Ishikawa (cell line): ENCODE data around the gene WDR86.

Experiments used
- CEBPB ChIP-seq: IDR thresholded peaks from 2 replicates; pipeline ENCODE4 v1.6.1; 2012
- EP300 ChIP-seq: IDR thresholded peaks from 2 replicates; pipeline ENCODE4 v1.6.1; 2012; ENCODE audit warnings: borderline replicate concordance
- FOXM1 ChIP-seq: IDR thresholded peaks from 2 replicates; pipeline ENCODE4 v1.6.1; 2012; ENCODE audit warnings: low read depth, borderline replicate concordance
- RAD21 ChIP-seq: IDR thresholded peaks from 2 replicates; pipeline ENCODE4 v1.6.1; 2012; ENCODE audit warnings: low read depth
- TAF1 ChIP-seq: IDR thresholded peaks from 2 replicates; pipeline ENCODE4 v1.6.1; 2012; ENCODE audit warnings: low read depth, mild to moderate bottlenecking
- TEAD4 ChIP-seq: IDR thresholded peaks from 2 replicates; pipeline ENCODE4 v1.6.1; 2012
- ZBTB7A ChIP-seq: IDR thresholded peaks from 2 replicates; pipeline ENCODE4 v1.6.1; 2012; ENCODE audit warnings: low read depth
- TF ChIP-seq, protein P1 (sequence below): IDR thresholded peaks from 2 replicates; pipeline ENCODE4 v1.6.1; 2012; ENCODE audit warnings: low read depth, mild to moderate bottlenecking
- TF ChIP-seq, protein P2 (sequence below): IDR thresholded peaks from 2 replicates; pipeline ENCODE4 v1.6.1; 2012

DNA sequence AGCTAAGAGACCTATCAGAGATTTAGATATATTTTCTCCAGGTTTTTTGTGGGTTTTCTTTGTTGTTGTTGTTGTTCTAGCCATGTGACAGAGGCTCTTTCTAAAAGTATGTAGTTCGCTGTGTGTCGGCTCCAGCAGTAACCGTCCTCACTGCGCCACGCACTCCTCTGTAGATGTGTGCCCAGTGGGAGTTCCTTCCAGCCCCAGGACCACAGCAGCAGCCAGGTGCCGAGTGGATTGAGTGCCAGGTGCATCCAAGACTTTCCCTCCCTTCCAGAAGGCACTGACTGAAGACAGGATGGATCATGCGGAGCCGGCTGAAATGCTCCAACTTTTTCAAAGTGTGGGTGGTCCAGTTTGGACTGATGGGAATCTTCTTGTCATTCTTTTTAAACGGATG lies 31.8 kb downstream of the WDR86 start:
- TF ChIP-seq CEBPB (no peak), FOXM1 (no peak), TAF1 (no peak), ZBTB7A (no peak), EP300 (no peak), RAD21 (no peak), TEAD4 (no peak)
- TF ChIP-seq, protein P1, sequence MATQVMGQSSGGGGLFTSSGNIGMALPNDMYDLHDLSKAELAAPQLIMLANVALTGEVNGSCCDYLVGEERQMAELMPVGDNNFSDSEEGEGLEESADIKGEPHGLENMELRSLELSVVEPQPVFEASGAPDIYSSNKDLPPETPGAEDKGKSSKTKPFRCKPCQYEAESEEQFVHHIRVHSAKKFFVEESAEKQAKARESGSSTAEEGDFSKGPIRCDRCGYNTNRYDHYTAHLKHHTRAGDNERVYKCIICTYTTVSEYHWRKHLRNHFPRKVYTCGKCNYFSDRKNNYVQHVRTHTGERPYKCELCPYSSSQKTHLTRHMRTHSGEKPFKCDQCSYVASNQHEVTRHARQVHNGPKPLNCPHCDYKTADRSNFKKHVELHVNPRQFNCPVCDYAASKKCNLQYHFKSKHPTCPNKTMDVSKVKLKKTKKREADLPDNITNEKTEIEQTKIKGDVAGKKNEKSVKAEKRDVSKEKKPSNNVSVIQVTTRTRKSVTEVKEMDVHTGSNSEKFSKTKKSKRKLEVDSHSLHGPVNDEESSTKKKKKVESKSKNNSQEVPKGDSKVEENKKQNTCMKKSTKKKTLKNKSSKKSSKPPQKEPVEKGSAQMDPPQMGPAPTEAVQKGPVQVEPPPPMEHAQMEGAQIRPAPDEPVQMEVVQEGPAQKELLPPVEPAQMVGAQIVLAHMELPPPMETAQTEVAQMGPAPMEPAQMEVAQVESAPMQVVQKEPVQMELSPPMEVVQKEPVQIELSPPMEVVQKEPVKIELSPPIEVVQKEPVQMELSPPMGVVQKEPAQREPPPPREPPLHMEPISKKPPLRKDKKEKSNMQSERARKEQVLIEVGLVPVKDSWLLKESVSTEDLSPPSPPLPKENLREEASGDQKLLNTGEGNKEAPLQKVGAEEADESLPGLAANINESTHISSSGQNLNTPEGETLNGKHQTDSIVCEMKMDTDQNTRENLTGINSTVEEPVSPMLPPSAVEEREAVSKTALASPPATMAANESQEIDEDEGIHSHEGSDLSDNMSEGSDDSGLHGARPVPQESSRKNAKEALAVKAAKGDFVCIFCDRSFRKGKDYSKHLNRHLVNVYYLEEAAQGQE, result no peak
- TF ChIP-seq, protein P2, sequence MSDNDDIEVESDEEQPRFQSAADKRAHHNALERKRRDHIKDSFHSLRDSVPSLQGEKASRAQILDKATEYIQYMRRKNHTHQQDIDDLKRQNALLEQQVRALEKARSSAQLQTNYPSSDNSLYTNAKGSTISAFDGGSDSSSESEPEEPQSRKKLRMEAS, result no peak
